ENCODE results near the gene BAK1.

DNA sequence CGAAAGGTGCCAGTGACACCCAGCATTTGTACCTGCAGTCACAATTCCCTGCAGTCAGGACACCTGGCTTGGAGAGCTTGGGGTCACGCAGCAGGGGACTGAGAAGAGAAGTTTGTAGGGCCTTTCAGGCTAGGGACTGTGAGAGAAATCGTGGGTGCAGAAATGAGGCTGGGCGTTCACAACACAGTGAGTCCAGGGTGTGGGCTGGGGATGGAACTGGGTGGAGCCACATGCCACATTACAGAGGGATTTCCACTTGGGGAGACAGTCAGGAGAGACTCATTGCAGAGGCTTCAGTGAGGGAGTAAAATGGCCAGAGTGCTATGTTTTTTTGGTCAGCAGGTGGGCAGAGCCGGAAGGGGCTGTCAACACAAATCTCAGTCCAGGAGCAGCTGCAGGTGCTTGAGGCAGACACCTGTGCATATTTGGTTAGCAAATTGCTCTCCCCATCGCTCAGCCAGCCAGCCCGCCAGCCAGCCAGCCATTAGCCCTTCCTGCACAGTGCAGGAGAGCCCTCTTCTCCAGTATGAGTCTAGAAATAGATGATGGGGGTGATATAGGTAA lies 48.4 kb upstream of the BAK1 start:
- TF ChIP-seq, protein P1, sequence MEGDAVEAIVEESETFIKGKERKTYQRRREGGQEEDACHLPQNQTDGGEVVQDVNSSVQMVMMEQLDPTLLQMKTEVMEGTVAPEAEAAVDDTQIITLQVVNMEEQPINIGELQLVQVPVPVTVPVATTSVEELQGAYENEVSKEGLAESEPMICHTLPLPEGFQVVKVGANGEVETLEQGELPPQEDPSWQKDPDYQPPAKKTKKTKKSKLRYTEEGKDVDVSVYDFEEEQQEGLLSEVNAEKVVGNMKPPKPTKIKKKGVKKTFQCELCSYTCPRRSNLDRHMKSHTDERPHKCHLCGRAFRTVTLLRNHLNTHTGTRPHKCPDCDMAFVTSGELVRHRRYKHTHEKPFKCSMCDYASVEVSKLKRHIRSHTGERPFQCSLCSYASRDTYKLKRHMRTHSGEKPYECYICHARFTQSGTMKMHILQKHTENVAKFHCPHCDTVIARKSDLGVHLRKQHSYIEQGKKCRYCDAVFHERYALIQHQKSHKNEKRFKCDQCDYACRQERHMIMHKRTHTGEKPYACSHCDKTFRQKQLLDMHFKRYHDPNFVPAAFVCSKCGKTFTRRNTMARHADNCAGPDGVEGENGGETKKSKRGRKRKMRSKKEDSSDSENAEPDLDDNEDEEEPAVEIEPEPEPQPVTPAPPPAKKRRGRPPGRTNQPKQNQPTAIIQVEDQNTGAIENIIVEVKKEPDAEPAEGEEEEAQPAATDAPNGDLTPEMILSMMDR (conservative IDR thresholded peaks at IDR 0.05 in 1 of 2, IDR thresholded peaks at IDR 0.05 in 1 of 2; ENCODE audit: extremely low read depth in 1 of 2, insufficient read depth in 1 of 2, low read depth in 1 of 2, low read length in 2 of 2): no peak
- no peak for TF ChIP-seq EZH2 (IDR thresholded peaks at IDR 0.05; ENCODE audit: borderline replicate concordance, low read length)
